NOMO-1 (cell line): ENCODE data around the gene MMP26.
"Not testable (repeated sequence)": the region's sequence is repeated elsewhere in the genome, so short reads cannot be mapped to it uniquely, and the experiment has no call there.

ENCODE experiments used
- DNase-seq, 2 experiments: peaks; one replicate each; lab custom pipeline; 2025; ENCODE audit not compliant: unreplicated experiment in 2 of 2; lab: John Stamatoyannopoulos, UW

The MMP26 gene

DNA sequence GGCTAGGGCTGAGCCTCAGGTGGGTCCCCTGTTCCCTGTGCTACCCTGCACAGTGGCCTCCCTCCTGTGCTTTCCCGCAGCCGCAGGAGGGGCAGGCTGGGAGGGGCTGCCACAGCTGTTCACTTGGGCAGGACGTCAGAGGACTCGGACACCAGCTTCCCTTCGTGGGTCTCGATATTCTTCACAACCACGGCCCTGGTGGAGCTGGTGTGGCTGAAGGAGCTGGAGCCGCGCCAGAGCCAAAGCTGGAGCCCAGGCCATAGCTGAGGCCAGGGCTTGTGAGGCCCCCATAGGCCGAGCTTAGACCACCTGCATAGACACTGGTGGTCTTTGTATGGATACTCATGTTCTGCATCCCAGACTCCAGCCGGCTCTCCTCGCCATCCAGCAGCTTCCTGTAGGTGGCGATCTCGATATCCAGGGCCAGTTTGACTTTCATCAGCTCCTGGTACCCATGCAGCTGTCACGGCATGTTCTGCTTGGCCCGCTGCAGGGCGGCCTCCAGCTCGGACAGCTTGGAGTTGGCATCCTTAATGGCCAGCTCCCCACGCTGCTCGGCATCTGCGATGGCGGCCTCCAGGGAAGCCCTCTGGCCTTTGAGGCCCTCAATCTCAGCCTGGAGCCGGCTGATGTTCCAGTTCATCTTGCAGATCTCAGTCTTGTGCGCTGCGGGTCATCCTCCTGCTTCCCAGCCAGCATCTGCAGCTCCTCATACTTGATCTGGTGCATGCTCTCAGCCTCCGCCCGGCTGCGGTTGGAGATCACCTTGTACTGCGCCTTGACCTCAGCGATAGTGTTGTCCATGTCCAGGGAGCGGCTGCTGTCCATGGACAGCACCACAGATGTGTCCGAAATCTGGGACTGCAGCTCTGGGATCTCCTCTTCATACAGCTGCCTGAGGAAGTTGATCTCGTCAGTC lies 18.3 kb downstream of the MMP26 start:
- not testable (repeated sequence) for DNase-seq

DNA sequence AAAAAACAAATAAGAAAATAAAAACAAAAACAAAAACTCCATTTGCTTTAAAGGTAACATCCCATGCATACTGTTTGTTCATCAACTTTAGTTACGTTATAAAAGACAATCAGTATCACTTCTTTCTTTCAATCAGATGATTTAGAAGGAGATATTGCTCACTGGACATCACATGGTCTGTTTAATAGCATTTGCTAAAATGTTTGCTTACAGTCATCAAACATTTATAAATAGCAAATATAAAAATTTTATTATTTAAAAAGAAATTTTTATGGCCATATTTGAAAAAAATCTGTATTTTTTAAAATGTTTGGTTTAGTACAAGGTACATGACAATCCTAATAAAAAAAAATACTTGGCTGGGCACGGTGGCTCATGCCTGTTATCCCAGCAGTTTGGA lies 22.6 kb downstream of the MMP26 start:
- no peak for DNase-seq

DNA sequence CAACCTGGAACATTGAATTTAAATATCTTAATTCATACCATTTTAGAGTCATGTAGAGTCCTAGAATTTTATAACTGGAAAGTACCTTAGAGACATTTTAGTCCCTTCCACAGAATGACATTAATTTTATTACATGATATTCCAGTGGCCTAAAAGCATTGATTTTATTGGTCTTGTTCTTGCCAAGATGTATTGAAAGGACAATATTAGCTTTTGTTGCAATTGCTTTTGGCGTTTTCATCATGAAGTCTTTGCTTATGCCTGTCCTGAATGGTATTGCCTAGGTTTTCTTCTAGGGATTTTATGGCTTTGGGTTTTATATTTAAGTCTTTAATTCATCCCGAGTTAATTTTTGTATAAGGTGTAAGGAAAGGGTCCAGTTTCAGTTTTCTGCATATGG lies 36.2 kb downstream of the MMP26 start:
- DNase-seq, result no peak

DNA sequence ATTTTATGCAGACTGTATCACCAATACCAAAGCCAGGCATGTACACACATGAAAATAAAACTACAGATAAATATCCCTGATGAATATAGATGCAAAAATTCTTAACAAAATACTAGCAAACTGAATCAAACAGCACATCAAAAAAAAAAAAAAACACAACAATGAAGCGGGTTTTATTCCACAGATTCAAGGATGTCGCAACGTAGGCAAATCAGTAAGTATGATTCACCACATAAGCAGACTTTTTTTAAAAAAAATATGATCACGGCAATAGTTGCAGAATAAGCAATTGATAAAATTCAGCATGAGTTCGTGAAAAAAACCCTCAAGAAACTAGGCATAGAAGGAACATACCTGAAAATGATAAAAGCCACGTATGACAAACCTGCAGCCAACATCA lies 43.9 kb downstream of the MMP26 start:
- DNase-seq, result no peak

DNA sequence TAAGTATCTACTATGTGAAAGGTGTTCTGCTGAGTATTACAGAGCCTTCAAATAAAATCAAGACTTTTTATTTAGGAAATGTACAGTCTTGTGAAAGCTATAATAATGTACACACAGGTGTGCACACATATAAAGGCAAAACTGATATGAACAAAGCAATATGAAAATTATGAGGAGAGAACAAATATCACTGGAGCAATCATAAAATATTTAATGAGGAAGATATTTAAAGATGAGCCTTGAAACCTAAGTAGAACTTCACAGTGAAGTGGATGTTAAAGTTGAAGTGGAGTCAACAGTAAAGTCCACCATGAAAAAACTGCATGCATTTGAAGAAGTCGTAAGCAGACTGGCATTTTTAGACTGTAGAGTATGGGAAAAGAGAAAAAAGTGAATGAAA lies 46.6 kb downstream of the MMP26 start:
- DNase-seq, result no peak
